ENCODE results near the gene ADGRB3. TPM values are rescaled to one million over a fixed set of nuclear protein-coding genes. Genes with fewer than 3 reads are reported as not detected.
"Not testable (repeated sequence)": the region's sequence is repeated elsewhere in the genome, so short reads cannot be mapped to it uniquely, and the experiment has no call there.

Gene ADGRB3
- total RNA-seq, 1 donor from 2014 or later: 1.5 TPM

GRCh38 chr6:68968301-68968649 is 333.2 kb downstream of the ADGRB3 start:
- Histone ChIP-seq H3K36me3 (no peaks in the 10 kb centered on the region), H3K9me3 (replicated peaks) (no peaks in the 10 kb centered on the region), H3K27me3 (ENCODE audit: low read depth) (no peaks in the 10 kb centered on the region), H3K4me1 (no peaks in the 10 kb centered on the region), H3K4me3 (no peak overlapping the region), H3K27ac (replicated peaks) (no peak overlapping the region)
- TF ChIP-seq CTCF (IDR thresholded peaks at IDR 0.05; ENCODE audit: borderline replicate concordance): no peak
- intact Hi-C loops (cut with micrococcal nuclease): no loop called here
- no peak for DNase-seq

- Histone ChIP-seq H3K27ac (replicated peaks) (no peak overlapping the region), H3K27me3 (ENCODE audit: low read depth) (no peaks in the 10 kb centered on the region), H3K36me3 (no peaks in the 10 kb centered on the region), H3K9me3 (replicated peaks) (no peaks in the 10 kb centered on the region), H3K4me1 (peaks cover 13% of the 10 kb centered on the region), H3K4me3 (no peak overlapping the region)
- no peak for DNase-seq
- intact Hi-C loops (cut with micrococcal nuclease): no loop called here
- TF ChIP-seq CTCF (IDR thresholded peaks at IDR 0.05; ENCODE audit: borderline replicate concordance): no peak
Measured at GRCh38 chr6:68973066-68973465, 338.0 kb downstream of the ADGRB3 start.

GRCh38 chr6:68975064-68975463 is 340.0 kb downstream of the ADGRB3 start:
- no peak overlapping the region for H3K4me3 ChIP-seq
- no peaks in the 10 kb centered on the region for H3K36me3 ChIP-seq
- TF ChIP-seq CTCF (IDR thresholded peaks at IDR 0.05; ENCODE audit: borderline replicate concordance): peak; percentile 62
- peaks cover 13% of the 10 kb centered on the region for H3K4me1 ChIP-seq
- H3K9me3 ChIP-seq (replicated peaks): no peaks in the 10 kb centered on the region
- intact Hi-C loops (cut with micrococcal nuclease): no loop called here
- no peaks in the 10 kb centered on the region for H3K27me3 ChIP-seq (ENCODE audit: low read depth)
- DNase-seq: no peak
- no peak overlapping the region for H3K27ac ChIP-seq (replicated peaks)

GRCh38 chr6:68975816-68976215 is 340.7 kb downstream of the ADGRB3 start:
- no peaks in the 10 kb centered on the region for H3K9me3 ChIP-seq (replicated peaks)
- no peaks in the 10 kb centered on the region for H3K27me3 ChIP-seq (ENCODE audit: low read depth)
- H3K4me3 ChIP-seq: no peak overlapping the region
- intact Hi-C loops (cut with micrococcal nuclease): no loop called here
- DNase-seq: no peak
- no peak for TF ChIP-seq CTCF (IDR thresholded peaks at IDR 0.05; ENCODE audit: borderline replicate concordance)
- H3K36me3 ChIP-seq: no peaks in the 10 kb centered on the region
- no peak overlapping the region for H3K27ac ChIP-seq (replicated peaks)
- peaks cover 13% of the 10 kb centered on the region for H3K4me1 ChIP-seq

GRCh38 chr6:68976260-68976659 is 341.2 kb downstream of the ADGRB3 start:
- intact Hi-C loops (cut with micrococcal nuclease): no loop called here
- H3K9me3 ChIP-seq (replicated peaks): no peaks in the 10 kb centered on the region
- no peak for TF ChIP-seq CTCF (IDR thresholded peaks at IDR 0.05; ENCODE audit: borderline replicate concordance)
- H3K27ac ChIP-seq (replicated peaks): no peak overlapping the region
- DNase-seq: no peak
- peaks cover 13% of the 10 kb centered on the region for H3K4me1 ChIP-seq
- H3K36me3 ChIP-seq: no peaks in the 10 kb centered on the region
- H3K4me3 ChIP-seq: no peak overlapping the region
- H3K27me3 ChIP-seq (ENCODE audit: low read depth): no peaks in the 10 kb centered on the region

- intact Hi-C loops (cut with micrococcal nuclease): no loop called here
- Histone ChIP-seq H3K27ac (replicated peaks) (no peak overlapping the region), H3K4me3 (no peak overlapping the region), H3K36me3 (no peaks in the 10 kb centered on the region), H3K9me3 (replicated peaks) (no peaks in the 10 kb centered on the region), H3K4me1 (peaks cover 13% of the 10 kb centered on the region), H3K27me3 (ENCODE audit: low read depth) (no peaks in the 10 kb centered on the region)
- DNase-seq: no peak
- TF ChIP-seq CTCF (IDR thresholded peaks at IDR 0.05; ENCODE audit: borderline replicate concordance): no peak
Measured at GRCh38 chr6:68978411-68978810, 343.3 kb downstream of the ADGRB3 start.

- H3K4me1 ChIP-seq; H3K27ac ChIP-seq (replicated peaks); H3K27me3 ChIP-seq (ENCODE audit: low read depth); H3K36me3 ChIP-seq; DNase-seq; H3K4me3 ChIP-seq; intact Hi-C loops (cut with micrococcal nuclease); H3K9me3 ChIP-seq (replicated peaks): not testable (repeated sequence)
Measured at GRCh38 chr6:68981668-68982067, 346.6 kb downstream of the ADGRB3 start.
